ENCODE results near the gene C1QA. TPM values are rescaled to one million over a fixed set of nuclear protein-coding genes. Genes with fewer than 3 reads are reported as not detected.

Gene C1QA
- total and polyA plus RNA-seq, 12 donors, result 16.4 to 386 (median 34.6) TPM

- no peak overlapping the region for H3K4me3 ChIP-seq
- H3K36me3 ChIP-seq, result no peaks in the 10 kb centered on the region
- intact Hi-C loops (cut with DNase I), result no loop called here
- H3K27ac ChIP-seq, result no peak overlapping the region
- ATAC-seq, result no peak
- H3K27me3 ChIP-seq, result peaks cover 0 to 79% (median 50%) of the 10 kb centered on the region in 7 donors
- H3K9me3 ChIP-seq, result no peaks in the 10 kb centered on the region
- no peak for TF ChIP-seq CTCF (IDR thresholded peaks at IDR 0.05)
- no peak for DNase-seq
- no peaks in the 10 kb centered on the region for H3K4me1 ChIP-seq
- WGBS, 2 donors, result 39 to 44% methylated on average over 11 of the region's 11 CpGs
Measured at GRCh38 chr1:22628698-22629444, 7.6 kb upstream of the C1QA start.

GRCh38 chr1:22629886-22630285, 6.5 kb upstream of the C1QA start:
- no peaks in the 10 kb centered on the region for H3K36me3 ChIP-seq
- H3K4me3 ChIP-seq, result no peak overlapping the region
- no peak for TF ChIP-seq CTCF (IDR thresholded peaks at IDR 0.05)
- ATAC-seq, result no peak
- H3K9me3 ChIP-seq, result no peaks in the 10 kb centered on the region
- no peaks in the 10 kb centered on the region for H3K4me1 ChIP-seq
- DNase-seq, result no peak
- peaks cover 0 to 72% (median 45%) of the 10 kb centered on the region in 7 donors for H3K27me3 ChIP-seq
- WGBS, 2 donors, result 30 to 37% methylated on average over 2 of the region's 2 CpGs
- intact Hi-C loops (cut with DNase I), result loop anchor here in 3 of 10 donors (10.0 kb wide), 3 partner anchors 85 to 105 kb away; no protein-coding TSS in a partner anchor
- H3K27ac ChIP-seq, result no peak overlapping the region

GRCh38 chr1:22633697-22634463, 2.5 kb upstream of the C1QA start:
- TF ChIP-seq CTCF (IDR thresholded peaks at IDR 0.05), result no peak
- peaks cover 0 to 4% (median 0%) of the 10 kb centered on the region in 9 donors for H3K4me1 ChIP-seq
- H3K27ac ChIP-seq, result no peak overlapping the region
- 82 to 89% methylated on average over 10 of the region's 10 CpGs for whole genome bisulfite sequencing, 2 donors
- DNase-seq, result no peak
- H3K4me3 ChIP-seq, result no peak overlapping the region
- H3K27me3 ChIP-seq, result peaks cover 0 to 56% (median 12%) of the 10 kb centered on the region in 7 donors
- H3K9me3 ChIP-seq, result no peaks in the 10 kb centered on the region
- intact Hi-C loops (cut with DNase I), result loop anchor here in 3 of 10 donors (10.0 kb wide), 3 partner anchors 89 to 109 kb away; no protein-coding TSS in a partner anchor
- no peak for ATAC-seq
- H3K36me3 ChIP-seq, result peaks cover 0 to 3% (median 0%) of the 10 kb centered on the region in 9 donors

- intact Hi-C loops (cut with DNase I), result loop anchor here in 3 of 10 donors (10.0 kb wide), 3 partner anchors 91 to 111 kb away; no protein-coding TSS in a partner anchor
- WGBS, 2 donors, result 61 to 63% methylated on average over 7 of the region's 7 CpGs
- Histone ChIP-seq H3K4me3 (no peak overlapping the region), H3K27me3 (peaks cover 0 to 56% (median 18%) of the 10 kb centered on the region in 7 donors), H3K36me3 (peaks cover 0 to 5% (median 0%) of the 10 kb centered on the region in 9 donors), H3K4me1 (peaks cover 0 to 4% (median 0%) of the 10 kb centered on the region in 9 donors), H3K9me3 (no peaks in the 10 kb centered on the region), H3K27ac (peak overlapping the region in 1 of 10 donors; percentile 40)
- no peak for TF ChIP-seq CTCF (IDR thresholded peaks at IDR 0.05)
- ATAC-seq (peak in 2 of 8 donors; percentile 22 to 34), DNase-seq (peak in 1 of 2 donors; percentile 33)
Measured at GRCh38 chr1:22635436-22635835, 992 bp upstream of the C1QA start.

Measured in heart right ventricle (tissue), 16 donors.